GM23338 (cell line): ENCODE measurements around the gene TMEM225B. TPM values are rescaled to one million over a fixed set of nuclear protein-coding genes. Genes with fewer than 3 reads are reported as not detected.
"Not testable (repeated sequence)": the region's sequence is repeated elsewhere in the genome, so short reads cannot be mapped to it uniquely, and the experiment has no call there.

Source experiments
- ATAC-seq: fragments of 200-7000 bp; cut with Tn5 transposase; 3 replicates; pipeline ENCODE4 v1.9.1; 2020
- DNase-seq: peaks from one replicate; pipeline ENCODE4 v3.0.0-alpha.2; 2015; ENCODE audit warnings: low spot score
- H2AFZ ChIP-seq: fragments of 200-600 bp; sonication (generic); 2 replicates; pipeline ENCODE4 v1.8.0; 2016; ENCODE audit warnings: antibody characterized with exemption, mild to moderate bottlenecking, moderate library complexity
- H3F3A ChIP-seq: fragments of 200-600 bp; sonication (generic); replicated peaks from 2 replicates; pipeline ENCODE4 v1.8.0; 2017; ENCODE audit warnings: antibody characterized with exemption, mixed run types, low read depth
- H3K27ac ChIP-seq: fragments of 200-600 bp; sonication (generic); 2 replicates; pipeline ENCODE4 v1.6.1; 2016; ENCODE audit warnings: low read depth
- H3K27me3 ChIP-seq: fragments of 200-600 bp; sonication (generic); 2 replicates; pipeline ENCODE4 v1.8.0; 2016; ENCODE audit warnings: mild to moderate bottlenecking, mixed run types, moderate library complexity; ENCODE audit not compliant: insufficient read depth
- H3K36me3 ChIP-seq: fragments of 200-600 bp; sonication (generic); 2 replicates; pipeline ENCODE4 v1.8.0; 2016; ENCODE audit warnings: mild to moderate bottlenecking; ENCODE audit not compliant: insufficient read depth
- H3K4me1 ChIP-seq: fragments of 200-600 bp; sonication (generic); 2 replicates; pipeline ENCODE4 v1.8.0; 2016; ENCODE audit warnings: mild to moderate bottlenecking, moderate library complexity; ENCODE audit not compliant: insufficient read depth
- H3K4me2 ChIP-seq: fragments of 200-600 bp; sonication (generic); 2 replicates; pipeline ENCODE4 v1.7.1; 2017; ENCODE audit warnings: mixed run types
- H3K4me3 ChIP-seq: fragments of 200-600 bp; sonication (generic); 2 replicates; pipeline ENCODE4 v1.6.1; 2016; ENCODE audit warnings: mixed run types
- H3K79me2 ChIP-seq: fragments of 200-600 bp; sonication (generic); replicated peaks from 2 replicates; pipeline ENCODE4 v1.8.0; 2017; ENCODE audit warnings: mild to moderate bottlenecking; ENCODE audit not compliant: insufficient read depth
- H3K9me2 ChIP-seq: fragments of 200-600 bp; sonication (generic); 2 replicates; pipeline ENCODE4 v1.8.0; 2017; ENCODE audit not compliant: insufficient read depth
- H4K20me1 ChIP-seq: fragments of 200-600 bp; sonication (generic); replicated peaks from 2 replicates; pipeline ENCODE4 v1.8.0; 2017; ENCODE audit warnings: mild to moderate bottlenecking; ENCODE audit not compliant: insufficient read depth
- H3K27ac Mint-ChIP-seq: 2 replicates; pipeline ENCODE4 v1.8.0; 2020; ENCODE audit warnings: inconsistent platforms, mild to moderate bottlenecking, moderate library complexity, mixed read lengths
- H3K27me3 Mint-ChIP-seq: 3 replicates; pipeline ENCODE4 v1.8.0; 2022; ENCODE audit warnings: low read depth, mild to moderate bottlenecking, moderate library complexity, mixed read lengths, inconsistent platforms; ENCODE audit not compliant: insufficient read depth, poor library complexity
- H3K36me3 Mint-ChIP-seq: 3 replicates; pipeline ENCODE4 v1.8.0; 2021; ENCODE audit warnings: low read depth, mild to moderate bottlenecking, inconsistent platforms, moderate library complexity, mixed read lengths
- H3K4me1 Mint-ChIP-seq: 3 replicates; pipeline ENCODE4 v1.8.0; 2020; ENCODE audit warnings: mild to moderate bottlenecking, inconsistent platforms, mixed read lengths
- H3K4me3 Mint-ChIP-seq: 3 replicates; pipeline ENCODE4 v1.8.0; 2021; ENCODE audit warnings: moderate library complexity, mild to moderate bottlenecking, inconsistent platforms, mixed read lengths
- H3K9me3 Mint-ChIP-seq: 3 replicates; pipeline ENCODE4 v1.8.0; 2020; ENCODE audit warnings: moderate library complexity, mild to moderate bottlenecking, inconsistent platforms, mixed read lengths
- CREB1 ChIP-seq: fragments of 250-450 bp; sonication (Bioruptor Pico); IDR thresholded peaks from 2 replicates; pipeline ENCODE4 v1.5.0; 2020; ENCODE audit warnings: low read depth, mild to moderate bottlenecking, moderate library complexity
- EZH2 ChIP-seq: fragments of 200-600 bp; sonication (generic); IDR thresholded peaks from one replicate; pipeline ENCODE4 v1.8.0; 2017; ENCODE audit warnings: antibody characterized with exemption, mild to moderate bottlenecking, low read depth; ENCODE audit not compliant: unreplicated experiment
- polyA plus RNA-seq: library from polyadenylated mRNA; unstranded; fragments of >200 nt; fragmentation: Nextera tagmentation; extraction: Ambion mirVana; gene quantifications from 2 replicates; pipeline ENCODE4 v1.2.1, GENCODE V29; 2016
- total RNA-seq: library from RNA; depleted of rRNA; stranded (reverse); fragments of >200 nt; shearing (Covaris generic); gene quantifications from 2 replicates; pipeline ENCODE4 v1.2.3, GENCODE V29; 2014; rRNA removed
- TF ChIP-seq, protein P1 (sequence below): fragments of 250-450 bp; sonication (Bioruptor Pico); IDR thresholded peaks from 2 replicates; pipeline ENCODE4 v1.5.0; 2020; ENCODE audit warnings: mild to moderate bottlenecking, moderate library complexity

Gene TMEM225B
- total and polyA plus RNA-seq, 2 experiments from 2014 or later: 0.45 TPM; not detected in 1

- TF ChIP-seq, protein P1, sequence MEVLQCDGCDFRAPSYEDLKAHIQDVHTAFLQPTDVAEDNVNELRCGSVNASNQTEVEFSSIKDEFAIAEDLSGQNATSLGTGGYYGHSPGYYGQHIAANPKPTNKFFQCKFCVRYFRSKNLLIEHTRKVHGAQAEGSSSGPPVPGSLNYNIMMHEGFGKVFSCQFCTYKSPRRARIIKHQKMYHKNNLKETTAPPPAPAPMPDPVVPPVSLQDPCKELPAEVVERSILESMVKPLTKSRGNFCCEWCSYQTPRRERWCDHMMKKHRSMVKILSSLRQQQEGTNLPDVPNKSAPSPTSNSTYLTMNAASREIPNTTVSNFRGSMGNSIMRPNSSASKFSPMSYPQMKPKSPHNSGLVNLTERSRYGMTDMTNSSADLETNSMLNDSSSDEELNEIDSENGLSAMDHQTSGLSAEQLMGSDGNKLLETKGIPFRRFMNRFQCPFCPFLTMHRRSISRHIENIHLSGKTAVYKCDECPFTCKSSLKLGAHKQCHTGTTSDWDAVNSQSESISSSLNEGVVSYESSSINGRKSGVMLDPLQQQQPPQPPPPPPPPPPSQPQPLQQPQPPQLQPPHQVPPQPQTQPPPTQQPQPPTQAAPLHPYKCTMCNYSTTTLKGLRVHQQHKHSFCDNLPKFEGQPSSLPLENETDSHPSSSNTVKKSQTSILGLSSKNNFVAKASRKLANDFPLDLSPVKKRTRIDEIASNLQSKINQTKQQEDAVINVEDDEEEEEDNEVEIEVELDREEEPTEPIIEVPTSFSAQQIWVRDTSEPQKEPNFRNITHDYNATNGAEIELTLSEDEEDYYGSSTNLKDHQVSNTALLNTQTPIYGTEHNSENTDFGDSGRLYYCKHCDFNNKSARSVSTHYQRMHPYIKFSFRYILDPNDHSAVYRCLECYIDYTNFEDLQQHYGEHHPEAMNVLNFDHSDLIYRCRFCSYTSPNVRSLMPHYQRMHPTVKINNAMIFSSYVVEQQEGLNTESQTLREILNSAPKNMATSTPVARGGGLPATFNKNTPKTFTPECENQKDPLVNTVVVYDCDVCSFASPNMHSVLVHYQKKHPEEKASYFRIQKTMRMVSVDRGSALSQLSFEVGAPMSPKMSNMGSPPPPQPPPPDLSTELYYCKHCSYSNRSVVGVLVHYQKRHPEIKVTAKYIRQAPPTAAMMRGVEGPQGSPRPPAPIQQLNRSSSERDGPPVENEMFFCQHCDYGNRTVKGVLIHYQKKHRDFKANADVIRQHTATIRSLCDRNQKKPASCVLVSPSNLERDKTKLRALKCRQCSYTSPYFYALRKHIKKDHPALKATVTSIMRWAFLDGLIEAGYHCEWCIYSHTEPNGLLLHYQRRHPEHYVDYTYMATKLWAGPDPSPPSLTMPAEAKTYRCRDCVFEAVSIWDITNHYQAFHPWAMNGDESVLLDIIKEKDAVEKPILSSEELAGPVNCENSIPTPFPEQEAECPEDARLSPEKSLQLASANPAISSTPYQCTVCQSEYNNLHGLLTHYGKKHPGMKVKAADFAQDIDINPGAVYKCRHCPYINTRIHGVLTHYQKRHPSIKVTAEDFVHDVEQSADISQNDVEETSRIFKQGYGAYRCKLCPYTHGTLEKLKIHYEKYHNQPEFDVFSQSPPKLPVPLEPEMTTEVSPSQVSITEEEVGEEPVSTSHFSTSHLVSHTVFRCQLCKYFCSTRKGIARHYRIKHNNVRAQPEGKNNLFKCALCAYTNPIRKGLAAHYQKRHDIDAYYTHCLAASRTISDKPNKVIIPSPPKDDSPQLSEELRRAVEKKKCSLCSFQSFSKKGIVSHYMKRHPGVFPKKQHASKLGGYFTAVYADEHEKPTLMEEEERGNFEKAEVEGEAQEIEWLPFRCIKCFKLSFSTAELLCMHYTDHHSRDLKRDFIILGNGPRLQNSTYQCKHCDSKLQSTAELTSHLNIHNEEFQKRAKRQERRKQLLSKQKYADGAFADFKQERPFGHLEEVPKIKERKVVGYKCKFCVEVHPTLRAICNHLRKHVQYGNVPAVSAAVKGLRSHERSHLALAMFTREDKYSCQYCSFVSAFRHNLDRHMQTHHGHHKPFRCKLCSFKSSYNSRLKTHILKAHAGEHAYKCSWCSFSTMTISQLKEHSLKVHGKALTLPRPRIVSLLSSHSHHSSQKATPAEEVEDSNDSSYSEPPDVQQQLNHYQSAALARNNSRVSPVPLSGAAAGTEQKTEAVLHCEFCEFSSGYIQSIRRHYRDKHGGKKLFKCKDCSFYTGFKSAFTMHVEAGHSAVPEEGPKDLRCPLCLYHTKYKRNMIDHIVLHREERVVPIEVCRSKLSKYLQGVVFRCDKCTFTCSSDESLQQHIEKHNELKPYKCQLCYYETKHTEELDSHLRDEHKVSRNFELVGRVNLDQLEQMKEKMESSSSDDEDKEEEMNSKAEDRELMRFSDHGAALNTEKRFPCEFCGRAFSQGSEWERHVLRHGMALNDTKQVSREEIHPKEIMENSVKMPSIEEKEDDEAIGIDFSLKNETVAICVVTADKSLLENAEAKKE (CRISPR knock-in tag): no peak
- TF ChIP-seq EZH2 (no peak), CREB1 (no peak)
Measured at GRCh38 chr7:99653754-99654153, 55.7 kb downstream of the TMEM225B start (continued).

GRCh38 chr7:99654626-99655025 lies 56.6 kb downstream of the TMEM225B start:
- H3K36me3 ChIP-seq, H3K4me3 ChIP-seq, H3K9me2 ChIP-seq, H2AFZ ChIP-seq, H3K27me3 Mint-ChIP-seq, H3K4me1 Mint-ChIP-seq, H3K27me3 ChIP-seq, H3K4me3 Mint-ChIP-seq, ATAC-seq, H3F3A ChIP-seq, H3K4me2 ChIP-seq, H3K4me1 ChIP-seq, H4K20me1 ChIP-seq, H3K27ac ChIP-seq, DNase-seq, H3K27ac Mint-ChIP-seq, H3K79me2 ChIP-seq: not testable (repeated sequence)
- H3K36me3 Mint-ChIP-seq: peaks cover 17% of the 10 kb centered on the region
- H3K9me3 Mint-ChIP-seq: peaks cover 26% of the 10 kb centered on the region

- not testable (repeated sequence) for H3K4me2 ChIP-seq, H3K27me3 ChIP-seq
Measured at GRCh38 chr7:99657879-99658278, 59.8 kb downstream of the TMEM225B start.

More at GRCh38 chr7:99657879-99658278, 59.8 kb downstream of the TMEM225B start:
- not testable (repeated sequence) for DNase-seq, H2AFZ ChIP-seq, H3K27me3 Mint-ChIP-seq, H3K9me2 ChIP-seq, H3F3A ChIP-seq, H3K27ac Mint-ChIP-seq, H3K4me1 ChIP-seq, H3K27ac ChIP-seq, H4K20me1 ChIP-seq, H3K79me2 ChIP-seq, ATAC-seq, H3K36me3 ChIP-seq, H3K4me3 Mint-ChIP-seq, H3K4me1 Mint-ChIP-seq, H3K4me3 ChIP-seq
- Mint-ChIP-seq H3K36me3 (peaks cover 34% of the 10 kb centered on the region), H3K9me3 (peaks cover 41% of the 10 kb centered on the region)

Other genes with a start within 250 kb of the TMEM225B start
- gene ARPC1B, start 223.5 kb upstream of the TMEM225B start, total RNA-seq: 93.2 and 132 TPM in 2 replicates
- gene ARPC1B, start 223.5 kb upstream of the TMEM225B start, polyA plus RNA-seq: 89.7 and 101 TPM in 2 replicates
- gene PDAP1, start 189.7 kb upstream of the TMEM225B start, total RNA-seq: 93.1 and 125 TPM in 2 replicates
- 134 and 205 TPM in 2 replicates for gene PDAP1, start 189.7 kb upstream of the TMEM225B start, polyA plus RNA-seq
- 77.1 and 98.5 TPM in 2 replicates for gene BUD31, start 189.3 kb upstream of the TMEM225B start, total RNA-seq
- gene BUD31, start 189.3 kb upstream of the TMEM225B start, polyA plus RNA-seq: 227 and 247 TPM in 2 replicates
- gene PTCD1, start 159.5 kb upstream of the TMEM225B start, total RNA-seq: 12.2 and 18.1 TPM in 2 replicates
- 10.7 and 13.4 TPM in 2 replicates for gene PTCD1, start 159.5 kb upstream of the TMEM225B start, polyA plus RNA-seq
- gene CPSF4, start 159.3 kb upstream of the TMEM225B start, total RNA-seq: 88.0 and 93.2 TPM in 2 replicates
- gene CPSF4, start 159.3 kb upstream of the TMEM225B start, polyA plus RNA-seq: 33.4 and 34.3 TPM in 2 replicates
- gene ATP5MF, start 132.1 kb upstream of the TMEM225B start, total RNA-seq: 1,703 and 1,870 TPM in 2 replicates
- 1,770 and 2,005 TPM in 2 replicates for gene ATP5MF, start 132.1 kb upstream of the TMEM225B start, polyA plus RNA-seq
- 13.8 and 14.2 TPM in 2 replicates for gene ZNF789, start 125.4 kb upstream of the TMEM225B start, total RNA-seq
- gene ZNF789, start 125.4 kb upstream of the TMEM225B start, polyA plus RNA-seq: 9.0 and 11.2 TPM in 2 replicates
- gene ZNF394, start 98.0 kb upstream of the TMEM225B start, total RNA-seq: 26.9 and 29.2 TPM in 2 replicates
- gene ZNF394, start 98.0 kb upstream of the TMEM225B start, polyA plus RNA-seq: 11.4 and 12.6 TPM in 2 replicates
- gene ZKSCAN5, start 93.6 kb upstream of the TMEM225B start, total RNA-seq: 10.2 and 13.4 TPM in 2 replicates
- gene ZKSCAN5, start 93.6 kb upstream of the TMEM225B start, polyA plus RNA-seq: 4.6 and 4.9 TPM in 2 replicates
- gene FAM200A, start 46.2 kb upstream of the TMEM225B start, total RNA-seq: 7.9 and 10.2 TPM in 2 replicates
- gene FAM200A, start 46.2 kb upstream of the TMEM225B start, polyA plus RNA-seq: 4.9 and 7.7 TPM in 2 replicates
- gene ZNF655, start 39.6 kb upstream of the TMEM225B start, total RNA-seq: 55.8 and 61.3 TPM in 2 replicates
- 20.6 and 21.7 TPM in 2 replicates for gene ZNF655, start 39.6 kb upstream of the TMEM225B start, polyA plus RNA-seq
- gene ZSCAN25, start 18.7 kb downstream of the TMEM225B start, total RNA-seq: 10.0 and 17.5 TPM in 2 replicates
- gene ZSCAN25, start 18.7 kb downstream of the TMEM225B start, polyA plus RNA-seq: 4.8 and 5.8 TPM in 2 replicates
- gene CYP3A5, start 81.7 kb downstream of the TMEM225B start, total RNA-seq: not detected in 2 replicates
- gene CYP3A5, start 81.7 kb downstream of the TMEM225B start, polyA plus RNA-seq: 1.1 and 1.2 TPM in 2 replicates
- not detected in 2 replicates for gene CYP3A7, start 136.9 kb downstream of the TMEM225B start, total RNA-seq
- 0.12 and 0.19 TPM in 2 replicates for gene CYP3A7, start 136.9 kb downstream of the TMEM225B start, polyA plus RNA-seq
- not detected in 2 replicates for gene CYP3A4, start 185.9 kb downstream of the TMEM225B start, total RNA-seq
- not detected in 2 replicates for gene CYP3A4, start 185.9 kb downstream of the TMEM225B start, polyA plus RNA-seq
- gene CYP3A43, start 229.7 kb downstream of the TMEM225B start, total RNA-seq: not detected in 2 replicates
- 0.17 TPM in 1 of 2 replicates, not detected in the other for gene CYP3A43, start 229.7 kb downstream of the TMEM225B start, polyA plus RNA-seq